Stomach (tissue), 4 donors: ENCODE measurements around the gene PDE9A.

Experiments
- EP300 ChIP-seq: sonication (generic); formaldehyde crosslinking; IDR thresholded peaks from one replicate; pipeline ENCODE4 v1.6.1; 2017; ENCODE audit warnings: antibody characterized with exemption
- TF ChIP-seq, protein P1 (sequence below), 7 experiments: fragments of 450-650 bp in 4 of 7; fragments of 200-600 bp in 3 of 7; sonication (generic) in 3 of 7; IDR thresholded peaks; one replicate each; pipeline ENCODE4 v1.5.1; 2016 to 2019; ENCODE audit warnings: antibody characterized with exemption in 7 of 7, control low read depth in 2 of 7, mild to moderate bottlenecking in 1 of 7

- TF ChIP-seq, protein P1, sequence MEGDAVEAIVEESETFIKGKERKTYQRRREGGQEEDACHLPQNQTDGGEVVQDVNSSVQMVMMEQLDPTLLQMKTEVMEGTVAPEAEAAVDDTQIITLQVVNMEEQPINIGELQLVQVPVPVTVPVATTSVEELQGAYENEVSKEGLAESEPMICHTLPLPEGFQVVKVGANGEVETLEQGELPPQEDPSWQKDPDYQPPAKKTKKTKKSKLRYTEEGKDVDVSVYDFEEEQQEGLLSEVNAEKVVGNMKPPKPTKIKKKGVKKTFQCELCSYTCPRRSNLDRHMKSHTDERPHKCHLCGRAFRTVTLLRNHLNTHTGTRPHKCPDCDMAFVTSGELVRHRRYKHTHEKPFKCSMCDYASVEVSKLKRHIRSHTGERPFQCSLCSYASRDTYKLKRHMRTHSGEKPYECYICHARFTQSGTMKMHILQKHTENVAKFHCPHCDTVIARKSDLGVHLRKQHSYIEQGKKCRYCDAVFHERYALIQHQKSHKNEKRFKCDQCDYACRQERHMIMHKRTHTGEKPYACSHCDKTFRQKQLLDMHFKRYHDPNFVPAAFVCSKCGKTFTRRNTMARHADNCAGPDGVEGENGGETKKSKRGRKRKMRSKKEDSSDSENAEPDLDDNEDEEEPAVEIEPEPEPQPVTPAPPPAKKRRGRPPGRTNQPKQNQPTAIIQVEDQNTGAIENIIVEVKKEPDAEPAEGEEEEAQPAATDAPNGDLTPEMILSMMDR (IDR thresholded peaks at IDR 0.05) = no peak
- no peak for TF ChIP-seq EP300
Measured at GRCh38 chr21:42739061-42739931, 85.9 kb downstream of the PDE9A start.
